Muscle layer of duodenum (tissue), 2 donors: ENCODE data around the gene ADAMTS9.

Source experiments
- H3K27ac ChIP-seq: one replicate; pipeline ENCODE4 v1.7.0; 2013; ENCODE audit warnings: mild to moderate bottlenecking, low read length
- H3K27me3 ChIP-seq: one replicate; pipeline ENCODE4 v1.7.0; 2013; ENCODE audit warnings: low read depth, mild to moderate bottlenecking, control low read depth, low read length
- H3K36me3 ChIP-seq, 2 donors: one replicate each; pipeline ENCODE4 v1.7.0; 2013; ENCODE audit warnings: low read length in 2 of 2, control low read depth in 1 of 2, mild to moderate bottlenecking in 1 of 2; ENCODE audit not compliant: insufficient read depth in 2 of 2, control insufficient read depth in 1 of 2
- H3K4me1 ChIP-seq, 2 donors: one replicate each; pipeline ENCODE4 v1.7.0; 2013; ENCODE audit warnings: low read length in 2 of 2, mild to moderate bottlenecking in 2 of 2, control low read depth in 1 of 2, moderate library complexity in 1 of 2; ENCODE audit not compliant: insufficient read depth in 2 of 2, control insufficient read depth in 1 of 2
- H3K4me3 ChIP-seq, 2 donors: one replicate each; pipeline ENCODE4 v1.7.0; 2013; ENCODE audit warnings: low read length in 2 of 2, low read depth in 1 of 2, mild to moderate bottlenecking in 1 of 2
- H3K9me3 ChIP-seq, 2 donors: one replicate each; pipeline ENCODE4 v1.7.0; 2013; ENCODE audit warnings: low read length in 2 of 2, control low read depth in 1 of 2, mild to moderate bottlenecking in 1 of 2; ENCODE audit not compliant: control insufficient read depth in 1 of 2
- donor health status: healthy.

The ADAMTS9 gene

GRCh38 chr3:64495781-64496334, 191.9 kb downstream of the ADAMTS9 start:
- peaks cover 0 to 4% of the 10 kb centered on the region in 2 donors for H3K4me1 ChIP-seq
- no peak overlapping the region for H3K27ac ChIP-seq
- H3K9me3 ChIP-seq, result no peaks in the 10 kb centered on the region

GRCh38 chr3:64495121-64495780, 192.5 kb downstream of the ADAMTS9 start:
- Histone ChIP-seq H3K27ac (no peak overlapping the region), H3K4me1 (peaks cover 0 to 4% of the 10 kb centered on the region in 2 donors), H3K4me3 (no peak overlapping the region), H3K36me3 (no peaks in the 10 kb centered on the region), H3K9me3 (no peaks in the 10 kb centered on the region), H3K27me3 (no peaks in the 10 kb centered on the region)

More at GRCh38 chr3:64495781-64496334, 191.9 kb downstream of the ADAMTS9 start:
- H3K4me3 ChIP-seq, result no peak overlapping the region
- H3K27me3 ChIP-seq, result no peaks in the 10 kb centered on the region
- no peaks in the 10 kb centered on the region for H3K36me3 ChIP-seq

GRCh38 chr3:64494526-64494925, 193.3 kb downstream of the ADAMTS9 start:
- Histone ChIP-seq H3K4me1 (peaks cover 0 to 4% of the 10 kb centered on the region in 2 donors), H3K27ac (no peak overlapping the region), H3K9me3 (no peaks in the 10 kb centered on the region), H3K4me3 (no peak overlapping the region), H3K27me3 (no peaks in the 10 kb centered on the region), H3K36me3 (no peaks in the 10 kb centered on the region)

DNA sequence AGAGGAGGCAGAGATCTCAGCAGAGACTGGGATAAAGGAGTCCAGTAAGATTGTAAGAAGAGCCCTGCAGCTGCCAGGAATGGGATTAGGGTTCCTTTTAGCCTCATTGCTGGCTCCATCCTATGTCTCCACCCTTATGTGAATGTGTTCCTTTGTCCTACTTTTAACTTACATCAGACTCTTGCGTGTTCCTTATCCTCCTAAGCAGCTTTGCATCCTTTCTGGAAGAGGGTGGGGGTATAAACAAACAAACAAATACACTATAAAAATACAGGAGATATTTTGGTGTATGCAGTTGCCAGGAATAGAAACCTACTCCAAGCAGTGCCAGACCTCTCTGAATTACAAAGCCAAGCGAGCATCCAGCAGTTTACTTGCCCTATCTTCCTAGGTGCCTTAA, 194.7 kb downstream of the ADAMTS9 start:
- H3K4me3 ChIP-seq, result no peak overlapping the region
- peaks cover 0 to 10% of the 10 kb centered on the region in 2 donors for H3K4me1 ChIP-seq
- H3K27me3 ChIP-seq, result no peaks in the 10 kb centered on the region
- no peaks in the 10 kb centered on the region for H3K36me3 ChIP-seq
- no peak overlapping the region for H3K27ac ChIP-seq
- H3K9me3 ChIP-seq, result no peaks in the 10 kb centered on the region

DNA sequence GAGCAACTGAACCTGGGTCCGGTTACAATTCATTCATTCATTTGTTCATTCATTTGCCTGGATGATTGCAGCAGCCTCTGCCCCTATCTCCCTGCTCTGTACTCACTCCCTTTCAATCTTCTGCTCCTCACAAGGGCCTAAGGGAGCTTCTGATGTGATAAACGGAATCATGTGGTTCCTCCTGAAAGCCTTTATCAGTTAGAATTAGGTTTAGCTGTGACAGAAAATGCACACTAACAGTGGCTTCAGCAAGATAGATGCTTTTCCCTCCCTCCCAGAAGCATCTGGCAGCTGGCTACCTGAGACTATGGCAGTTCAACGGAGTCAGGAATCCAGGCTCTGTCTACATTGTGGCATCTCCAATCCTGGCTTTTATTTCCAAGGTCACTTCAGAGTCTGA, 196.0 kb downstream of the ADAMTS9 start:
- Histone ChIP-seq H3K4me3 (no peak overlapping the region), H3K27me3 (no peaks in the 10 kb centered on the region), H3K36me3 (no peaks in the 10 kb centered on the region), H3K27ac (no peak overlapping the region), H3K4me1 (peaks cover 0 to 10% of the 10 kb centered on the region in 2 donors), H3K9me3 (no peaks in the 10 kb centered on the region)

- Histone ChIP-seq H3K4me1 (peaks cover 0 to 10% of the 10 kb centered on the region in 2 donors), H3K4me3 (no peak overlapping the region), H3K36me3 (no peaks in the 10 kb centered on the region), H3K27ac (no peak overlapping the region), H3K27me3 (no peaks in the 10 kb centered on the region), H3K9me3 (no peaks in the 10 kb centered on the region)
Measured at GRCh38 chr3:64490180-64490724, 197.5 kb downstream of the ADAMTS9 start.

DNA sequence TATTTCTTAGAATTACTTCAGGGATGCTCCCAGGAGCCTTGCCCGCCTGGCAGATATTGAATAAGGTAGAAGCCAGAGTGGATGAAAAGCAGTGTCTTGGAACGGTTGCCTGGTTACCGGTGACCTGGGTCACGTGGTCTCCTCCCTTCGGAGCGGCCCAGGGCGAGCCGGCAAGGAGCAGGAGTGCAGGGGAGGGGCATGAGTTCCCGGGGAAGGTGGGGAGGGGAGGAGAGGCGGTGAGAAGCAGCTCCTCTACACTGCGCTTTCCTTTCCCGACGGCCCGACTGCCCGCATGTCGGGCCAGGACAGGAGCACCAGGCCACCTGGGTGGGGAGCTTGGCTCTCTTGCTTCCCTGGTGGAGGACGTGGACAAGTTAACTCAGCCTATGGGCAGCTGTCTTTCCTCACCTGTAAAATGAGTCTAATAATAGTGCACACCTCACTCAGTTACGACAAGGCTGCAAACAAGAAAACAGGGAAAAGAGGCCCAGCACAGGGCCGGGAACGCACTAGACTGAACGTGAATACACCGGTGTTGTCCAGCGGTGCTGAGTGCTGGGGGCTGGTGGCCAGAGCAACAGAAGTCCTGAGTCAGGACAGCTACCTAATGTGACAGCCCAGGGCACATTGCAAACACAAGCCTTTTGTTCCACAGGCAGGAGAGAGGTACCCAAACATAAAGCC, 198.3 kb downstream of the ADAMTS9 start:
- H3K27ac ChIP-seq, result no peak overlapping the region
- no peak overlapping the region for H3K4me3 ChIP-seq
- H3K4me1 ChIP-seq, result peaks cover 0 to 8% of the 10 kb centered on the region in 2 donors
- H3K36me3 ChIP-seq, result no peaks in the 10 kb centered on the region
- no peaks in the 10 kb centered on the region for H3K9me3 ChIP-seq
- H3K27me3 ChIP-seq, result no peaks in the 10 kb centered on the region

DNA sequence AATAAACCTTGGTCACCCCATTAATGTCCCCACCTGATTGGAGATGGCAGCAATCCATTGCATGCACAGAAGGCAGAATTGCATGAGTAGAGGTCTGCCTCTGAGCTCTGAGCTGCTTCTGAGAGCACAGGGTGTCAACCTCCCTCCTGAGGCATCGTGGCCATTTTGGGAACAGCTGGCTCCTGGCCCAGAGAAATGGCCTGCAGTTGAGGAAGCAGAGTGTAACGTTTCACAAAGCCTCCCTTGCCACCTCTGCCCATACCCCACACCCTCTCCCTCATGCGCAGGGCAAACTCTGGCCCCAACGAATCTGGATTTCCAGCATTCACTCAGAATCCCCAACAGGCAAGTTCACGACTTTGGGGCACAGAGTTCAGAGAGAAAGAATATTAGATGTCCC, 198.9 kb downstream of the ADAMTS9 start:
- Histone ChIP-seq H3K36me3 (no peaks in the 10 kb centered on the region), H3K4me3 (no peak overlapping the region), H3K4me1 (peaks cover 0 to 12% of the 10 kb centered on the region in 2 donors), H3K9me3 (no peaks in the 10 kb centered on the region), H3K27me3 (no peaks in the 10 kb centered on the region), H3K27ac (no peak overlapping the region)

DNA sequence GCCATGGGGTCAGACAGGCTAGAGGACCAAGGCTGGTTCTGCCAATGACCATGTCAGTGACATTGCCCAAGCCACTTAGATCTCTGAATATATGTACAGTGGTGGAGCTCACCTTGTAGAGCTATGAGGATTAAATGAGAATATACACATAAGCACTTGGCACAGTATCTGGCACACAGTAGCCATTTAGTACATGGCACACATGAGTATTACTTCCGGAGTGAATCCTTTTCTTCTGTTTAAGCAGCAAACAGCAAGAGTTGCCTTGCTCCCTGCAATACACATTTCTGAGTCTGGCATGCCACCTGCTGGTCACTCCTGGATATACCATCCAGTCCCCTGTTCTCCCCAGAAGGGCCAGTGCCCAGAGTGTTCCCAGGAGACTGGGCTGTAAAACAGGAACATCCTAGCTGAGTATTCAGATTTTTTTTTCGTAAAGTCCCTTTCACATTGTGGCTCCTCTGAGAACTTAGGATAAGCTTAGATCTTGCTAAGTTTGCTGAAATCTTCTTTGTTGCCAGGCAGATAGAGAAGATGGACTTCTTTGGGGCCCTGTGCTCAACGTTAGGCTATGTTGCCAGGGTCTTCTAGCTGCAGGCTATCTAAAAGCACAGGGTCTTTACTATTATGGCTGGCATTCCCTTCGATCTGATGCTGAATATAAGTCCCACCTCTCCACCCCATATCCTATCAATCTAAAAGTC, 203.4 kb downstream of the ADAMTS9 start:
- Histone ChIP-seq H3K4me3 (no peak overlapping the region), H3K27ac (no peak overlapping the region), H3K4me1 (peaks cover 0 to 12% of the 10 kb centered on the region in 2 donors), H3K27me3 (no peaks in the 10 kb centered on the region), H3K9me3 (no peaks in the 10 kb centered on the region), H3K36me3 (no peaks in the 10 kb centered on the region)

GRCh38 chr3:64483467-64483866, 204.3 kb downstream of the ADAMTS9 start:
- H3K4me3 ChIP-seq, result no peak overlapping the region
- peaks cover 0 to 6% of the 10 kb centered on the region in 2 donors for H3K4me1 ChIP-seq
- H3K27ac ChIP-seq, result no peak overlapping the region
- H3K9me3 ChIP-seq, result no peaks in the 10 kb centered on the region
- H3K36me3 ChIP-seq, result no peaks in the 10 kb centered on the region
- H3K27me3 ChIP-seq, result no peaks in the 10 kb centered on the region

DNA sequence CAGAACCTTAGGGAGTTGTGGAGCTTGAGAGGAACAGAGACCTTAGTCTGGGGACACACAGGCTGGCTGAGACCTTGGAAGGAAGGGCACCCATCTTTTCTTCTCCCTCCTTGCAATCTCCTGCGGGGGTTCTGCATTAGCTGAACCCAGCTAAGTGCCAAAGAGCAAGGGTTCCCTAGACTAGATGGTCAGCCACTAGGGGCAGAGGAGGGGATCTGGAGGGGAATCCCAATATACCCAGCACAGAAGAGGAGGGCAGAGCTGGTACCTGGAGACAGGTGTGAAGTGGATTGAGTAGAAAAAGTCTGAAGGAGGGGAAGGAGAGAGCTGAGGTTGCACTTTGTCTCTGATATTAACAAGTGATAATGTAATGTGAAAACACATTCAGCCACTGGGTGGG, 212.8 kb downstream of the ADAMTS9 start:
- Histone ChIP-seq H3K4me3 (no peak overlapping the region), H3K4me1 (no peaks in the 10 kb centered on the region), H3K9me3 (no peaks in the 10 kb centered on the region), H3K27ac (no peak overlapping the region), H3K27me3 (no peaks in the 10 kb centered on the region), H3K36me3 (no peaks in the 10 kb centered on the region)
